Parathyroid adenoma (tissue), 2 donors: ENCODE measurements around the gene XCL2.

ENCODE experiments used
- H2AFZ ChIP-seq: fragments of 300-600 bp; sonication (generic); one replicate; pipeline ENCODE4 v1.7.0; 2017; ENCODE audit warnings: antibody characterized with exemption, mild to moderate bottlenecking
- H3K27ac ChIP-seq: fragments of 300-600 bp; sonication (generic); one replicate; pipeline ENCODE4 v1.7.0; 2017
- H3K27me3 ChIP-seq: fragments of 300-600 bp; sonication (generic); one replicate; pipeline ENCODE4 v1.7.0; 2017; ENCODE audit warnings: low read length; ENCODE audit not compliant: control insufficient read depth, insufficient read depth
- H3K36me3 ChIP-seq: fragments of 300-600 bp; sonication (generic); one replicate; pipeline ENCODE4 v1.7.0; 2017; ENCODE audit warnings: low read length; ENCODE audit not compliant: control insufficient read depth, insufficient read depth
- H3K4me1 ChIP-seq: fragments of 300-600 bp; sonication (generic); one replicate; pipeline ENCODE4 v1.7.0; 2017; ENCODE audit warnings: control low read depth
- H3K4me2 ChIP-seq: fragments of 300-600 bp; sonication (generic); one replicate; pipeline ENCODE4 v1.7.0; 2017; ENCODE audit warnings: low read length
- H3K4me3 ChIP-seq: fragments of 300-600 bp; sonication (generic); one replicate; pipeline ENCODE4 v1.7.0; 2017; ENCODE audit warnings: low read depth, low read length
- H3K79me2 ChIP-seq: fragments of 300-600 bp; sonication (generic); one replicate; pipeline ENCODE4 v1.7.0; 2017; ENCODE audit warnings: control low read depth
- H3K9ac ChIP-seq: fragments of 300-600 bp; sonication (generic); one replicate; pipeline ENCODE4 v1.7.0; 2017; ENCODE audit warnings: mild to moderate bottlenecking
- H3K9me3 ChIP-seq: fragments of 300-600 bp; sonication (generic); one replicate; pipeline ENCODE4 v1.7.0; 2017; ENCODE audit warnings: low read length; ENCODE audit not compliant: control insufficient read depth
- TF ChIP-seq, protein P1 (sequence below): fragments of 300-600 bp; sonication (generic); IDR thresholded peaks from one replicate; pipeline ENCODE4 v1.7.0; 2017; ENCODE audit warnings: antibody characterized with exemption, mild to moderate bottlenecking
- donor health status: primary hyperparathyroidism.

The XCL2 gene

GRCh38 chr1:168567568-168567967 is 23.8 kb upstream of the XCL2 start:
- H3K27ac ChIP-seq = no peak overlapping the region
- no peaks in the 10 kb centered on the region for H3K4me1 ChIP-seq
- H3K9ac ChIP-seq = no peak overlapping the region
- H3K36me3 ChIP-seq = no peaks in the 10 kb centered on the region
- no peak overlapping the region for H3K4me2 ChIP-seq
- no peaks in the 10 kb centered on the region for H3K27me3 ChIP-seq
- TF ChIP-seq, protein P1, sequence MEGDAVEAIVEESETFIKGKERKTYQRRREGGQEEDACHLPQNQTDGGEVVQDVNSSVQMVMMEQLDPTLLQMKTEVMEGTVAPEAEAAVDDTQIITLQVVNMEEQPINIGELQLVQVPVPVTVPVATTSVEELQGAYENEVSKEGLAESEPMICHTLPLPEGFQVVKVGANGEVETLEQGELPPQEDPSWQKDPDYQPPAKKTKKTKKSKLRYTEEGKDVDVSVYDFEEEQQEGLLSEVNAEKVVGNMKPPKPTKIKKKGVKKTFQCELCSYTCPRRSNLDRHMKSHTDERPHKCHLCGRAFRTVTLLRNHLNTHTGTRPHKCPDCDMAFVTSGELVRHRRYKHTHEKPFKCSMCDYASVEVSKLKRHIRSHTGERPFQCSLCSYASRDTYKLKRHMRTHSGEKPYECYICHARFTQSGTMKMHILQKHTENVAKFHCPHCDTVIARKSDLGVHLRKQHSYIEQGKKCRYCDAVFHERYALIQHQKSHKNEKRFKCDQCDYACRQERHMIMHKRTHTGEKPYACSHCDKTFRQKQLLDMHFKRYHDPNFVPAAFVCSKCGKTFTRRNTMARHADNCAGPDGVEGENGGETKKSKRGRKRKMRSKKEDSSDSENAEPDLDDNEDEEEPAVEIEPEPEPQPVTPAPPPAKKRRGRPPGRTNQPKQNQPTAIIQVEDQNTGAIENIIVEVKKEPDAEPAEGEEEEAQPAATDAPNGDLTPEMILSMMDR = no peak
- no peaks in the 10 kb centered on the region for H3K79me2 ChIP-seq
- H3K4me3 ChIP-seq = no peak overlapping the region
- H3K9me3 ChIP-seq = no peaks in the 10 kb centered on the region
- no peak overlapping the region for H2AFZ ChIP-seq

DNA sequence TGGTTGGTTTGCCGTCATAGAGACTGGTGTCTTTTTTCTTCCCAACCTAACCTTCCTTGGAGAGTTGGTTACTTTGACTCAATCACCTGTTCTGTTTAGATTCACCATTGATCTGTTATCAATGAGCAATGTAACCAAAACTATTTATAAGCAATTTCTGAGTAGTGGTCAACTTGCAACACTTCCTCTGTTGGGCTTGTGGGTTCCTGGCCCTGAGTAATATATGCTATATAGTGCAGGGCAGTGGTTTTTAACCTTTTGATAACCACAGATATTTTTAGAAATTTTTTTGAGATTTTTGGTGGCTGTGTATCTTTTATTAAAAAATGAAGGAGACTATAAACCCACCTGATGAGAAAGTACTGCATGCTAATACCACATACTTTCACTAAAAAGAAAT is 23.2 kb upstream of the XCL2 start:
- no peaks in the 10 kb centered on the region for H3K27me3 ChIP-seq
- no peaks in the 10 kb centered on the region for H3K9me3 ChIP-seq
- no peak overlapping the region for H3K4me2 ChIP-seq
- H3K27ac ChIP-seq = no peak overlapping the region
- H3K79me2 ChIP-seq = no peaks in the 10 kb centered on the region
- no peak overlapping the region for H3K4me3 ChIP-seq
- H3K4me1 ChIP-seq = no peaks in the 10 kb centered on the region
- TF ChIP-seq, protein P1 = no peak
- H3K36me3 ChIP-seq = no peaks in the 10 kb centered on the region
- H2AFZ ChIP-seq = no peak overlapping the region
- no peak overlapping the region for H3K9ac ChIP-seq

- H2AFZ ChIP-seq = no peak overlapping the region
- no peaks in the 10 kb centered on the region for H3K36me3 ChIP-seq
- H3K4me2 ChIP-seq = no peak overlapping the region
- TF ChIP-seq, protein P1 = no peak
- H3K27ac ChIP-seq = no peak overlapping the region
- no peaks in the 10 kb centered on the region for H3K27me3 ChIP-seq
- no peaks in the 10 kb centered on the region for H3K9me3 ChIP-seq
- no peak overlapping the region for H3K9ac ChIP-seq
- no peak overlapping the region for H3K4me3 ChIP-seq
- no peaks in the 10 kb centered on the region for H3K4me1 ChIP-seq
- H3K79me2 ChIP-seq = no peaks in the 10 kb centered on the region
Measured at GRCh38 chr1:168565825-168566224, 22.0 kb upstream of the XCL2 start.

GRCh38 chr1:168561989-168562388 is 18.2 kb upstream of the XCL2 start:
- Histone ChIP-seq H3K79me2 (no peaks in the 10 kb centered on the region), H3K4me1 (no peaks in the 10 kb centered on the region), H3K27me3 (no peaks in the 10 kb centered on the region), H3K36me3 (no peaks in the 10 kb centered on the region), H3K4me3 (no peak overlapping the region), H3K9me3 (no peaks in the 10 kb centered on the region), H2AFZ (no peak overlapping the region), H3K4me2 (no peak overlapping the region), H3K9ac (no peak overlapping the region), H3K27ac (no peak overlapping the region)
- TF ChIP-seq, protein P1 = no peak

DNA sequence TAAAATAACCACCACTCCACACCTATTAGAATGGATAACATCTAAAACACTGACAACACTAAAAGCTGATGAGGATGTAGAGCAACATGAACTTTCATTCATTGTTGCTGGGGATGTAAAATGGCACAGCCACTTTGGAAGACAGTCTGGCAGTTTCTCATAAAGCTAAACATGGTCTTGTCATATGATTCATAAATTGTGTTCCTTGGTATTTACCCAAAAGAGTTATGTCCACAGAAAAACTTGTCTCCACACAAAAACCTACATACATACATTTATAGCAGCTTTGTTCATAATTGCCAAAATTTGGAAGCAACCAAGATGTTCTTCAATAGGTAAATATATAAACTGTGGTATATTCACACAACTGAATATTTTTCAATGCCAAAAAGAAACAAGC is 16.6 kb upstream of the XCL2 start:
- H3K9ac ChIP-seq = no peak overlapping the region
- H3K4me1 ChIP-seq = no peaks in the 10 kb centered on the region
- H3K4me3 ChIP-seq = no peak overlapping the region
- TF ChIP-seq, protein P1 = no peak
- no peak overlapping the region for H3K4me2 ChIP-seq
- no peaks in the 10 kb centered on the region for H3K79me2 ChIP-seq
- no peaks in the 10 kb centered on the region for H3K36me3 ChIP-seq
- no peak overlapping the region for H2AFZ ChIP-seq
- H3K27me3 ChIP-seq = no peaks in the 10 kb centered on the region
- no peaks in the 10 kb centered on the region for H3K9me3 ChIP-seq
- no peak overlapping the region for H3K27ac ChIP-seq
